ENCODE measurements around the gene ZFP42. TPM values are rescaled to one million over a fixed set of nuclear protein-coding genes. Genes with fewer than 3 reads are reported as not detected.

Gene ZFP42
- not detected in 2 replicates for total RNA-seq (2021)
- percentile 10 among the genes with signal in this experiment for Bru-seq, nascent RNA
- not detected for BruChase-seq, experiment 1, labeled RNA remaining after a 2-hour chase
- BruChase-seq, experiment 2, labeled RNA remaining after a 6-hour chase, result not detected
- long read RNA-seq, result 0 reads

DNA sequence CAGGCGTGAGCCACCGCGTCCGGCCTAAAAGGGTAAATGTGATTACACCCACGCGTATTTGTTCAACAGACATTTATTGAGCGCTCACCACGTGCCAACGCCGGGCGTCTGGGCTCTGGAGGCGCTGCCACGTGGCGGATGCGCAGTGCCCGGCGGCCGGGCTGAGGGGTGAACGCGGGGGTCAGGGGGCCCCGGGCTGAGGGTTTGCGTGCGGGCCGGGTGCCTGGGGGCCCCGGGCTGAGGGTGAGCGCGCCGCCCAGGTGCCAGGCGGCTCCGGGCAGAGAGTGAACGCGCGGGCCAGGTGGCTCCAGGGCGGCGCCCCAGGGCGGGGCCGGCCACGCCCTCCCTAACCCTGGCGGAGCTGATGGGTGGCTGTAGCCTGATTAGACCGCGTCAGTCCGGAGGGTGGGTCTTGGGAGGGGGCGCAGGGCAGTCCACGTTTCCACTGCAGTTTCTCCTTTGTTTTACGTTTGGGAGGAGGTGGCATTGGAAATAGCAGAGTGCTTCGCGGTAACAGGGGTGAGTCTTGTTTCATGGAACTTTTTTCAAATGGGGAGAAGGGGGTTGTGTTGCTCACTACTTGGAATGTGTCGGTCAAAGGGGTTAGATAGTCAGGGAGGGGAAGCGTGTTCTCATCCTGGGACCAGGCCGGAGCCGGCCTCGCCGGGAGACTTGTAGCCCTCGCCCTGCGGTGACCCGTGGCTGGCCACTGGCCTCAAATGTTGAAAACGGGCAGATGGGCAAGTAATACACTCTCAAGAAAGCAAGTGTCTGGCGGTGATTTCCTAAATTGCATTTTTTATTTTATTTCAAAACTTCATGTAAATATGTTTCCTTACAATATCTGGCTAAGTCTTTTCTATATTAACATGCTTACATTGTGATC is at the start of gene ZFP42:
Gene ZFP42 (plus strand): TSS at position 450 of the 886 bp plus-strand sequence. CDS start 7,037 bp downstream, outside the sequence.
- no peak within 1 kb of the TSS for H3K4me2 ChIP-seq
- POLR2A ChIA-PET (ENCODE audit: unreplicated experiment), result no interaction called here
- no peaks in the 10 kb centered on the region for H3F3A ChIP-seq (ENCODE audit: insufficient read depth, low read depth)
- no peaks in the 10 kb centered on the region for H4K20me1 ChIP-seq (ENCODE audit: insufficient read depth)
- no peaks in the 10 kb centered on the region for H3K27me3 ChIP-seq (ENCODE audit: insufficient read depth, low read depth)
- H3K9me3 ChIP-seq (ENCODE audit: insufficient read depth, low read depth), result no peaks in the 10 kb centered on the region
- no peak for DNase-seq
- no peak for TF ChIP-seq EZH2 (IDR thresholded peaks at IDR 0.05; ENCODE audit: low read depth)
- TF ChIP-seq, protein P1, sequence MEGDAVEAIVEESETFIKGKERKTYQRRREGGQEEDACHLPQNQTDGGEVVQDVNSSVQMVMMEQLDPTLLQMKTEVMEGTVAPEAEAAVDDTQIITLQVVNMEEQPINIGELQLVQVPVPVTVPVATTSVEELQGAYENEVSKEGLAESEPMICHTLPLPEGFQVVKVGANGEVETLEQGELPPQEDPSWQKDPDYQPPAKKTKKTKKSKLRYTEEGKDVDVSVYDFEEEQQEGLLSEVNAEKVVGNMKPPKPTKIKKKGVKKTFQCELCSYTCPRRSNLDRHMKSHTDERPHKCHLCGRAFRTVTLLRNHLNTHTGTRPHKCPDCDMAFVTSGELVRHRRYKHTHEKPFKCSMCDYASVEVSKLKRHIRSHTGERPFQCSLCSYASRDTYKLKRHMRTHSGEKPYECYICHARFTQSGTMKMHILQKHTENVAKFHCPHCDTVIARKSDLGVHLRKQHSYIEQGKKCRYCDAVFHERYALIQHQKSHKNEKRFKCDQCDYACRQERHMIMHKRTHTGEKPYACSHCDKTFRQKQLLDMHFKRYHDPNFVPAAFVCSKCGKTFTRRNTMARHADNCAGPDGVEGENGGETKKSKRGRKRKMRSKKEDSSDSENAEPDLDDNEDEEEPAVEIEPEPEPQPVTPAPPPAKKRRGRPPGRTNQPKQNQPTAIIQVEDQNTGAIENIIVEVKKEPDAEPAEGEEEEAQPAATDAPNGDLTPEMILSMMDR (conservative IDR thresholded peaks at IDR 0.05), result no peak
- H3K4me1 ChIP-seq (replicated peaks; ENCODE audit: insufficient read depth), result no peaks in the 10 kb centered on the region
- CTCF ChIA-PET, result no interaction called here
- H2AFZ ChIP-seq, result no peak within 1 kb of the TSS
- no peaks in the 10 kb centered on the region for H3K79me2 ChIP-seq (ENCODE audit: low read depth)
- H3K36me3 ChIP-seq (ENCODE audit: low read depth), result no peaks in the 10 kb centered on the region
- no peak within 1 kb of the TSS for H3K27ac ChIP-seq
- no peaks in the 10 kb centered on the region for H3K9me2 ChIP-seq (ENCODE audit: insufficient read depth)
- BruUV-seq (replicated peaks), result no TSS peak
- intact Hi-C loops (cut with micrococcal nuclease; ENCODE audit: unreplicated experiment), result no loop called here
- no peak within 1 kb of the TSS for H3K4me3 ChIP-seq

DNA sequence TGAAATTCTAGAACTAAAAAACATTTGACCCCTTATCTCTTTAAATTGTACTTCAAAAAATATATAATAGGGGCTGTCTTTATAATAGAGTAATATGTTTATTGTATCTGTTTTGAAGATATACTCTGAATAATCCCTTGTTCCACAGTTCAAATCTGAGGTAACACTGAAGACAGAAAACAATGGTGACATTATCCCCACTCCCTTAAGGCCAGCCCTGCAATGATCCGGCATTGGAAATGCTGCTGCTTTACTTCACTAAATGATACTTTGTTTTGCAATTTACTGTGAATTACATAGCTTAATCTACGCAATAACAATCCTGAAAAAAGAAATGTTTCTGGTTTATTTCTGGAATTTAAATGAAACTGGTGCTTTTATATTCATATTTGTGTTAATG is 34.4 kb upstream of the ZFP42 start:
- ChIA-PET POLR2A (ENCODE audit: unreplicated experiment) (no interaction called here), CTCF (no interaction called here)
- Histone ChIP-seq H3K9me2 (ENCODE audit: insufficient read depth) (no peaks in the 10 kb centered on the region), H3F3A (ENCODE audit: insufficient read depth, low read depth) (no peaks in the 10 kb centered on the region), H3K36me3 (ENCODE audit: low read depth) (no peaks in the 10 kb centered on the region), H3K9me3 (ENCODE audit: insufficient read depth, low read depth) (no peaks in the 10 kb centered on the region), H3K4me3 (no peak overlapping the region), H2AFZ (no peak overlapping the region), H4K20me1 (ENCODE audit: insufficient read depth) (no peaks in the 10 kb centered on the region), H3K79me2 (ENCODE audit: low read depth) (no peaks in the 10 kb centered on the region), H3K4me1 (replicated peaks; ENCODE audit: insufficient read depth) (no peaks in the 10 kb centered on the region), H3K4me2 (no peak overlapping the region), H3K27ac (no peak overlapping the region), H3K27me3 (ENCODE audit: insufficient read depth, low read depth) (peaks cover 11% of the 10 kb centered on the region; the same call in 1 of the 2 replicates)
- no peak for TF ChIP-seq EZH2 (IDR thresholded peaks at IDR 0.05; ENCODE audit: low read depth)
- TF ChIP-seq, protein P1 (conservative IDR thresholded peaks at IDR 0.05), result no peak
- no peak for DNase-seq
- no TSS peak for BruUV-seq (replicated peaks)
- intact Hi-C loops (cut with micrococcal nuclease; ENCODE audit: unreplicated experiment), result no loop called here

DNA sequence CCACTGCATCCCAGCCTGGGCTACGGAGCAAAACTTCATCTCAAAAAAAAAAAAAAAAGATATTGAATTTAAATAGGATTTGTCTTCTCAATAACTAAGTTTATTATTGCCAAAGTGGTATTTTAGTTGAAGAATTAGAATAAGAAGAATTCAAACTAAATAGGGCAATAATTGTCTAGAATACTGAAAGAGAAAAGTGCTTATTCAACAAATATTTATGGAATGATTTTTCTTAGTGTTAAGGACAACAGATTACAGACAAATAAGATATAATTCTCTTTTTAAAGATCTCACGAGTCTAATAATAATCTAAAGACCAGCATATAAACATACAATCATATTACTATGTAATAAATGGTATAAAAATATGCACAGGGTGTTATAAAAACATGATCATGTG is 33.6 kb upstream of the ZFP42 start:
- Histone ChIP-seq H3K4me2 (no peak overlapping the region), H3K27ac (no peak overlapping the region), H3K4me1 (replicated peaks; ENCODE audit: insufficient read depth) (no peaks in the 10 kb centered on the region), H3K36me3 (ENCODE audit: low read depth) (no peaks in the 10 kb centered on the region), H3K4me3 (no peak overlapping the region), H3K9me2 (ENCODE audit: insufficient read depth) (no peaks in the 10 kb centered on the region), H3K9me3 (ENCODE audit: insufficient read depth, low read depth) (no peaks in the 10 kb centered on the region), H3K27me3 (ENCODE audit: insufficient read depth, low read depth) (peaks cover 11% of the 10 kb centered on the region; the same call in 1 of the 2 replicates), H3F3A (ENCODE audit: insufficient read depth, low read depth) (no peaks in the 10 kb centered on the region), H2AFZ (no peak overlapping the region), H4K20me1 (ENCODE audit: insufficient read depth) (no peaks in the 10 kb centered on the region), H3K79me2 (ENCODE audit: low read depth) (no peaks in the 10 kb centered on the region)
- intact Hi-C loops (cut with micrococcal nuclease; ENCODE audit: unreplicated experiment), result no loop called here
- DNase-seq, result no peak
- TF ChIP-seq, protein P1 (conservative IDR thresholded peaks at IDR 0.05), result no peak
- no peak for TF ChIP-seq EZH2 (IDR thresholded peaks at IDR 0.05; ENCODE audit: low read depth)
- no TSS peak for BruUV-seq (replicated peaks)
- ChIA-PET POLR2A (ENCODE audit: unreplicated experiment) (no interaction called here), CTCF (no interaction called here)

Measured in PC-9 (cell line).